GM23338 (cell line): Measurements from ENCODE around the gene KARS1. TPM values are rescaled to one million over a fixed set of nuclear protein-coding genes. Genes with fewer than 3 reads are reported as not detected.

Experiments used
- ATAC-seq: fragments of 200-7000 bp; cut with Tn5 transposase; 3 replicates; pipeline ENCODE4 v1.9.1; 2020
- DNase-seq: peaks from one replicate; pipeline ENCODE4 v3.0.0-alpha.2; 2015; ENCODE audit warnings: low spot score
- H2AFZ ChIP-seq: fragments of 200-600 bp; sonication (generic); 2 replicates; pipeline ENCODE4 v1.8.0; 2016; ENCODE audit warnings: antibody characterized with exemption, mild to moderate bottlenecking, moderate library complexity
- H3F3A ChIP-seq: fragments of 200-600 bp; sonication (generic); replicated peaks from 2 replicates; pipeline ENCODE4 v1.8.0; 2017; ENCODE audit warnings: antibody characterized with exemption, mixed run types, low read depth
- H3K27ac ChIP-seq: fragments of 200-600 bp; sonication (generic); 2 replicates; pipeline ENCODE4 v1.6.1; 2016; ENCODE audit warnings: low read depth
- H3K27me3 ChIP-seq: fragments of 200-600 bp; sonication (generic); 2 replicates; pipeline ENCODE4 v1.8.0; 2016; ENCODE audit warnings: mild to moderate bottlenecking, mixed run types, moderate library complexity; ENCODE audit not compliant: insufficient read depth
- H3K36me3 ChIP-seq: fragments of 200-600 bp; sonication (generic); 2 replicates; pipeline ENCODE4 v1.8.0; 2016; ENCODE audit warnings: mild to moderate bottlenecking; ENCODE audit not compliant: insufficient read depth
- H3K4me1 ChIP-seq: fragments of 200-600 bp; sonication (generic); 2 replicates; pipeline ENCODE4 v1.8.0; 2016; ENCODE audit warnings: mild to moderate bottlenecking, moderate library complexity; ENCODE audit not compliant: insufficient read depth
- H3K4me2 ChIP-seq: fragments of 200-600 bp; sonication (generic); 2 replicates; pipeline ENCODE4 v1.7.1; 2017; ENCODE audit warnings: mixed run types
- H3K4me3 ChIP-seq: fragments of 200-600 bp; sonication (generic); 2 replicates; pipeline ENCODE4 v1.6.1; 2016; ENCODE audit warnings: mixed run types
- H3K79me2 ChIP-seq: fragments of 200-600 bp; sonication (generic); replicated peaks from 2 replicates; pipeline ENCODE4 v1.8.0; 2017; ENCODE audit warnings: mild to moderate bottlenecking; ENCODE audit not compliant: insufficient read depth
- H3K9me2 ChIP-seq: fragments of 200-600 bp; sonication (generic); 2 replicates; pipeline ENCODE4 v1.8.0; 2017; ENCODE audit not compliant: insufficient read depth
- H4K20me1 ChIP-seq: fragments of 200-600 bp; sonication (generic); replicated peaks from 2 replicates; pipeline ENCODE4 v1.8.0; 2017; ENCODE audit warnings: mild to moderate bottlenecking; ENCODE audit not compliant: insufficient read depth
- H3K27ac Mint-ChIP-seq: 2 replicates; pipeline ENCODE4 v1.8.0; 2020; ENCODE audit warnings: inconsistent platforms, mild to moderate bottlenecking, moderate library complexity, mixed read lengths
- H3K27me3 Mint-ChIP-seq: 3 replicates; pipeline ENCODE4 v1.8.0; 2022; ENCODE audit warnings: low read depth, mild to moderate bottlenecking, moderate library complexity, mixed read lengths, inconsistent platforms; ENCODE audit not compliant: insufficient read depth, poor library complexity
- H3K36me3 Mint-ChIP-seq: 3 replicates; pipeline ENCODE4 v1.8.0; 2021; ENCODE audit warnings: low read depth, mild to moderate bottlenecking, inconsistent platforms, moderate library complexity, mixed read lengths
- H3K4me1 Mint-ChIP-seq: 3 replicates; pipeline ENCODE4 v1.8.0; 2020; ENCODE audit warnings: mild to moderate bottlenecking, inconsistent platforms, mixed read lengths
- H3K4me3 Mint-ChIP-seq: 3 replicates; pipeline ENCODE4 v1.8.0; 2021; ENCODE audit warnings: moderate library complexity, mild to moderate bottlenecking, inconsistent platforms, mixed read lengths
- H3K9me3 Mint-ChIP-seq: 3 replicates; pipeline ENCODE4 v1.8.0; 2020; ENCODE audit warnings: moderate library complexity, mild to moderate bottlenecking, inconsistent platforms, mixed read lengths
- CREB1 ChIP-seq: fragments of 250-450 bp; sonication (Bioruptor Pico); IDR thresholded peaks from 2 replicates; pipeline ENCODE4 v1.5.0; 2020; ENCODE audit warnings: low read depth, mild to moderate bottlenecking, moderate library complexity
- EZH2 ChIP-seq: fragments of 200-600 bp; sonication (generic); IDR thresholded peaks from one replicate; pipeline ENCODE4 v1.8.0; 2017; ENCODE audit warnings: antibody characterized with exemption, mild to moderate bottlenecking, low read depth; ENCODE audit not compliant: unreplicated experiment
- EZH2phosphoT487 ChIP-seq: fragments of 200-600 bp; sonication (generic); IDR thresholded peaks from one replicate; pipeline ENCODE4 v1.8.1; 2018; ENCODE audit warnings: antibody characterized with exemption; ENCODE audit not compliant: unreplicated experiment
- JUNB ChIP-seq: IDR thresholded peaks from one replicate; pipeline ENCODE4 v1.6.1; 2016; ENCODE audit warnings: antibody characterized with exemption; ENCODE audit not compliant: unreplicated experiment
- NANOG ChIP-seq: IDR thresholded peaks from 2 replicates; pipeline ENCODE4 v1.6.1; 2016; ENCODE audit warnings: antibody characterized with exemption, borderline replicate concordance
- STAT1 ChIP-seq: IDR thresholded peaks from one replicate; pipeline ENCODE4 v1.6.1; 2016; ENCODE audit warnings: antibody characterized with exemption; ENCODE audit not compliant: unreplicated experiment
- ZNF114 ChIP-seq: fragments of 250-450 bp; sonication (Bioruptor Pico); IDR thresholded peaks from 2 replicates; pipeline ENCODE4 v1.5.0; 2020; ENCODE audit warnings: mild to moderate bottlenecking, moderate library complexity
- ZNF331 ChIP-seq: fragments of 250-450 bp; sonication (Bioruptor Pico); IDR thresholded peaks from 2 replicates; pipeline ENCODE4 v1.5.0; 2020; ENCODE audit warnings: low read depth, mild to moderate bottlenecking, moderate library complexity
- polyA plus RNA-seq: library from polyadenylated mRNA; unstranded; fragments of >200 nt; fragmentation: Nextera tagmentation; extraction: Ambion mirVana; gene quantifications from 2 replicates; pipeline ENCODE4 v1.2.1, GENCODE V29; 2016
- total RNA-seq: library from RNA; depleted of rRNA; stranded (reverse); fragments of >200 nt; shearing (Covaris generic); gene quantifications from 2 replicates; pipeline ENCODE4 v1.2.3, GENCODE V29; 2014
- TF ChIP-seq, protein P1 (sequence below): IDR thresholded peaks from one replicate; pipeline ENCODE4 v1.6.1; 2018; ENCODE audit warnings: antibody characterized with exemption; ENCODE audit not compliant: unreplicated experiment
- TF ChIP-seq, protein P2 (sequence below): fragments of 250-450 bp; sonication (Bioruptor Pico); IDR thresholded peaks from 2 replicates; pipeline ENCODE4 v1.5.0; 2020; ENCODE audit warnings: mild to moderate bottlenecking, moderate library complexity
- TF ChIP-seq, protein P3 (sequence below), 2 experiments: fragments of 200-600 bp in 1 of 2; sonication (generic) in 1 of 2; conservative IDR thresholded peaks; 2 replicates each; pipeline versions ENCODE4 v1.5.1 to v1.6.1; 2016 to 2017; ENCODE audit warnings: antibody characterized with exemption in 2 of 2, low read depth in 2 of 2, mild to moderate bottlenecking in 2 of 2, moderate library complexity in 1 of 2

The KARS1 gene
- total and polyA plus RNA-seq, 2 experiments from 2014 or later = 220 to 229 TPM

DNA sequence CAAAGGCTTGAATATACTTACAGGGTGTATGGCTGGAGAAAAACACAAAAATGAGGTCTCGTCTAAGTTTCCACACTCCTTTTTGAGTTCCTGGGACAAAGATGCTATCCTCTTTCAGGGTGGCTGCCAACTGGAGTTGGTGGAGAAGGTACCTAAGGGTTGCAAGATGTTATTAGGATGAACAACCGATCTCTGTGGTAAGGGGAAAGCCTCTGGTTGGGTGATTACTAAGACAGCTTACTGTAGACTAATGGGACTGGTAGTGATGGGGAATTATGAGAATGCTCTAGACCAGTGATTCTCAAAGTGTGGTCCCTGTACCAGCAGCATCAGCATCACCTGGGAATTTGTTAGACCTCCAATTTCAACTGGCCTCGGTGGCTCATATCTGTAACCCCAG, 30.3 kb downstream of the KARS1 start:
- peaks cover 35% of the 10 kb centered on the region for H3K36me3 ChIP-seq
- no peaks in the 10 kb centered on the region for H3K9me3 Mint-ChIP-seq
- H3K36me3 Mint-ChIP-seq = peaks cover 72% of the 10 kb centered on the region
- no peak overlapping the region for H3K27ac ChIP-seq
- ATAC-seq (no peak), DNase-seq (no peak)
- no peaks in the 10 kb centered on the region for H3F3A ChIP-seq
- H3K9me2 ChIP-seq = no peaks in the 10 kb centered on the region
- no peaks in the 10 kb centered on the region for H3K27me3 Mint-ChIP-seq
- no peak overlapping the region for H3K4me3 ChIP-seq
- H3K27ac Mint-ChIP-seq = no peak overlapping the region
- TF ChIP-seq NANOG (no peak), EZH2phosphoT487 (no peak), CREB1 (CRISPR knock-in tag) (no peak), EZH2 (no peak), JUNB (no peak), ZNF114 (CRISPR knock-in tag) (no peak), STAT1 (no peak), ZNF331 (CRISPR knock-in tag) (no peak)
- TF ChIP-seq, protein P1, sequence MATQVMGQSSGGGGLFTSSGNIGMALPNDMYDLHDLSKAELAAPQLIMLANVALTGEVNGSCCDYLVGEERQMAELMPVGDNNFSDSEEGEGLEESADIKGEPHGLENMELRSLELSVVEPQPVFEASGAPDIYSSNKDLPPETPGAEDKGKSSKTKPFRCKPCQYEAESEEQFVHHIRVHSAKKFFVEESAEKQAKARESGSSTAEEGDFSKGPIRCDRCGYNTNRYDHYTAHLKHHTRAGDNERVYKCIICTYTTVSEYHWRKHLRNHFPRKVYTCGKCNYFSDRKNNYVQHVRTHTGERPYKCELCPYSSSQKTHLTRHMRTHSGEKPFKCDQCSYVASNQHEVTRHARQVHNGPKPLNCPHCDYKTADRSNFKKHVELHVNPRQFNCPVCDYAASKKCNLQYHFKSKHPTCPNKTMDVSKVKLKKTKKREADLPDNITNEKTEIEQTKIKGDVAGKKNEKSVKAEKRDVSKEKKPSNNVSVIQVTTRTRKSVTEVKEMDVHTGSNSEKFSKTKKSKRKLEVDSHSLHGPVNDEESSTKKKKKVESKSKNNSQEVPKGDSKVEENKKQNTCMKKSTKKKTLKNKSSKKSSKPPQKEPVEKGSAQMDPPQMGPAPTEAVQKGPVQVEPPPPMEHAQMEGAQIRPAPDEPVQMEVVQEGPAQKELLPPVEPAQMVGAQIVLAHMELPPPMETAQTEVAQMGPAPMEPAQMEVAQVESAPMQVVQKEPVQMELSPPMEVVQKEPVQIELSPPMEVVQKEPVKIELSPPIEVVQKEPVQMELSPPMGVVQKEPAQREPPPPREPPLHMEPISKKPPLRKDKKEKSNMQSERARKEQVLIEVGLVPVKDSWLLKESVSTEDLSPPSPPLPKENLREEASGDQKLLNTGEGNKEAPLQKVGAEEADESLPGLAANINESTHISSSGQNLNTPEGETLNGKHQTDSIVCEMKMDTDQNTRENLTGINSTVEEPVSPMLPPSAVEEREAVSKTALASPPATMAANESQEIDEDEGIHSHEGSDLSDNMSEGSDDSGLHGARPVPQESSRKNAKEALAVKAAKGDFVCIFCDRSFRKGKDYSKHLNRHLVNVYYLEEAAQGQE = no peak
- TF ChIP-seq, protein P2, sequence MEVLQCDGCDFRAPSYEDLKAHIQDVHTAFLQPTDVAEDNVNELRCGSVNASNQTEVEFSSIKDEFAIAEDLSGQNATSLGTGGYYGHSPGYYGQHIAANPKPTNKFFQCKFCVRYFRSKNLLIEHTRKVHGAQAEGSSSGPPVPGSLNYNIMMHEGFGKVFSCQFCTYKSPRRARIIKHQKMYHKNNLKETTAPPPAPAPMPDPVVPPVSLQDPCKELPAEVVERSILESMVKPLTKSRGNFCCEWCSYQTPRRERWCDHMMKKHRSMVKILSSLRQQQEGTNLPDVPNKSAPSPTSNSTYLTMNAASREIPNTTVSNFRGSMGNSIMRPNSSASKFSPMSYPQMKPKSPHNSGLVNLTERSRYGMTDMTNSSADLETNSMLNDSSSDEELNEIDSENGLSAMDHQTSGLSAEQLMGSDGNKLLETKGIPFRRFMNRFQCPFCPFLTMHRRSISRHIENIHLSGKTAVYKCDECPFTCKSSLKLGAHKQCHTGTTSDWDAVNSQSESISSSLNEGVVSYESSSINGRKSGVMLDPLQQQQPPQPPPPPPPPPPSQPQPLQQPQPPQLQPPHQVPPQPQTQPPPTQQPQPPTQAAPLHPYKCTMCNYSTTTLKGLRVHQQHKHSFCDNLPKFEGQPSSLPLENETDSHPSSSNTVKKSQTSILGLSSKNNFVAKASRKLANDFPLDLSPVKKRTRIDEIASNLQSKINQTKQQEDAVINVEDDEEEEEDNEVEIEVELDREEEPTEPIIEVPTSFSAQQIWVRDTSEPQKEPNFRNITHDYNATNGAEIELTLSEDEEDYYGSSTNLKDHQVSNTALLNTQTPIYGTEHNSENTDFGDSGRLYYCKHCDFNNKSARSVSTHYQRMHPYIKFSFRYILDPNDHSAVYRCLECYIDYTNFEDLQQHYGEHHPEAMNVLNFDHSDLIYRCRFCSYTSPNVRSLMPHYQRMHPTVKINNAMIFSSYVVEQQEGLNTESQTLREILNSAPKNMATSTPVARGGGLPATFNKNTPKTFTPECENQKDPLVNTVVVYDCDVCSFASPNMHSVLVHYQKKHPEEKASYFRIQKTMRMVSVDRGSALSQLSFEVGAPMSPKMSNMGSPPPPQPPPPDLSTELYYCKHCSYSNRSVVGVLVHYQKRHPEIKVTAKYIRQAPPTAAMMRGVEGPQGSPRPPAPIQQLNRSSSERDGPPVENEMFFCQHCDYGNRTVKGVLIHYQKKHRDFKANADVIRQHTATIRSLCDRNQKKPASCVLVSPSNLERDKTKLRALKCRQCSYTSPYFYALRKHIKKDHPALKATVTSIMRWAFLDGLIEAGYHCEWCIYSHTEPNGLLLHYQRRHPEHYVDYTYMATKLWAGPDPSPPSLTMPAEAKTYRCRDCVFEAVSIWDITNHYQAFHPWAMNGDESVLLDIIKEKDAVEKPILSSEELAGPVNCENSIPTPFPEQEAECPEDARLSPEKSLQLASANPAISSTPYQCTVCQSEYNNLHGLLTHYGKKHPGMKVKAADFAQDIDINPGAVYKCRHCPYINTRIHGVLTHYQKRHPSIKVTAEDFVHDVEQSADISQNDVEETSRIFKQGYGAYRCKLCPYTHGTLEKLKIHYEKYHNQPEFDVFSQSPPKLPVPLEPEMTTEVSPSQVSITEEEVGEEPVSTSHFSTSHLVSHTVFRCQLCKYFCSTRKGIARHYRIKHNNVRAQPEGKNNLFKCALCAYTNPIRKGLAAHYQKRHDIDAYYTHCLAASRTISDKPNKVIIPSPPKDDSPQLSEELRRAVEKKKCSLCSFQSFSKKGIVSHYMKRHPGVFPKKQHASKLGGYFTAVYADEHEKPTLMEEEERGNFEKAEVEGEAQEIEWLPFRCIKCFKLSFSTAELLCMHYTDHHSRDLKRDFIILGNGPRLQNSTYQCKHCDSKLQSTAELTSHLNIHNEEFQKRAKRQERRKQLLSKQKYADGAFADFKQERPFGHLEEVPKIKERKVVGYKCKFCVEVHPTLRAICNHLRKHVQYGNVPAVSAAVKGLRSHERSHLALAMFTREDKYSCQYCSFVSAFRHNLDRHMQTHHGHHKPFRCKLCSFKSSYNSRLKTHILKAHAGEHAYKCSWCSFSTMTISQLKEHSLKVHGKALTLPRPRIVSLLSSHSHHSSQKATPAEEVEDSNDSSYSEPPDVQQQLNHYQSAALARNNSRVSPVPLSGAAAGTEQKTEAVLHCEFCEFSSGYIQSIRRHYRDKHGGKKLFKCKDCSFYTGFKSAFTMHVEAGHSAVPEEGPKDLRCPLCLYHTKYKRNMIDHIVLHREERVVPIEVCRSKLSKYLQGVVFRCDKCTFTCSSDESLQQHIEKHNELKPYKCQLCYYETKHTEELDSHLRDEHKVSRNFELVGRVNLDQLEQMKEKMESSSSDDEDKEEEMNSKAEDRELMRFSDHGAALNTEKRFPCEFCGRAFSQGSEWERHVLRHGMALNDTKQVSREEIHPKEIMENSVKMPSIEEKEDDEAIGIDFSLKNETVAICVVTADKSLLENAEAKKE (CRISPR knock-in tag) = no peak
- TF ChIP-seq, protein P3, sequence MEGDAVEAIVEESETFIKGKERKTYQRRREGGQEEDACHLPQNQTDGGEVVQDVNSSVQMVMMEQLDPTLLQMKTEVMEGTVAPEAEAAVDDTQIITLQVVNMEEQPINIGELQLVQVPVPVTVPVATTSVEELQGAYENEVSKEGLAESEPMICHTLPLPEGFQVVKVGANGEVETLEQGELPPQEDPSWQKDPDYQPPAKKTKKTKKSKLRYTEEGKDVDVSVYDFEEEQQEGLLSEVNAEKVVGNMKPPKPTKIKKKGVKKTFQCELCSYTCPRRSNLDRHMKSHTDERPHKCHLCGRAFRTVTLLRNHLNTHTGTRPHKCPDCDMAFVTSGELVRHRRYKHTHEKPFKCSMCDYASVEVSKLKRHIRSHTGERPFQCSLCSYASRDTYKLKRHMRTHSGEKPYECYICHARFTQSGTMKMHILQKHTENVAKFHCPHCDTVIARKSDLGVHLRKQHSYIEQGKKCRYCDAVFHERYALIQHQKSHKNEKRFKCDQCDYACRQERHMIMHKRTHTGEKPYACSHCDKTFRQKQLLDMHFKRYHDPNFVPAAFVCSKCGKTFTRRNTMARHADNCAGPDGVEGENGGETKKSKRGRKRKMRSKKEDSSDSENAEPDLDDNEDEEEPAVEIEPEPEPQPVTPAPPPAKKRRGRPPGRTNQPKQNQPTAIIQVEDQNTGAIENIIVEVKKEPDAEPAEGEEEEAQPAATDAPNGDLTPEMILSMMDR (conservative IDR thresholded peaks at IDR 0.05; ENCODE audit: low read depth in 2 of 2) = no peak
- no peaks in the 10 kb centered on the region for H3K27me3 ChIP-seq
- no peak overlapping the region for H3K4me3 Mint-ChIP-seq
- peaks cover 4% of the 10 kb centered on the region; the same call in 2 of the 3 replicates for H3K4me1 Mint-ChIP-seq
- no peaks in the 10 kb centered on the region; the same call in none of the 2 replicates for H4K20me1 ChIP-seq
- no peak overlapping the region for H2AFZ ChIP-seq
- H3K4me2 ChIP-seq = no peak overlapping the region
- H3K4me1 ChIP-seq = peaks cover 6% of the 10 kb centered on the region; the same call in 1 of the 2 replicates
- H3K79me2 ChIP-seq = peaks cover 8% of the 10 kb centered on the region; the same call in 1 of the 2 replicates
